Naive thymus-derived CD4-positive, alpha-beta T cell (primary cell): Measurements from ENCODE around the gene LRRC4C. TPM values are rescaled to one million over a fixed set of nuclear protein-coding genes. Genes with fewer than 3 reads are reported as not detected.
"Not testable (repeated sequence)": the region's sequence is repeated elsewhere in the genome, so short reads cannot be mapped to it uniquely, and the experiment has no call there.

Source experiments
- ATAC-seq: fragments of 150-1000 bp; cut with Tn5 transposase; 2 replicates; pipeline ENCODE4 v1.10.0; 2021; ENCODE audit warnings: mild to moderate bottlenecking, moderate library complexity
- CTCF ChIA-PET: fragments of 350-600 bp; sonication (Branson Sonifier 250); formaldehyde crosslinking; loops from one replicate; lab custom pipeline; 2021; ENCODE audit warnings: antibody characterized with exemption; lab: Charles Lee
- POLR2A ChIA-PET: fragments of 350-600 bp; sonication (Branson Sonifier 250); formaldehyde crosslinking; loops from one replicate; lab custom pipeline; 2021; ENCODE audit warnings: antibody characterized with exemption, inconsistent platforms; lab: Charles Lee
- DNase-seq, 9 donors: peaks; one replicate each; pipeline versions ENCODE4 v3.0.0 to v3.0.0-alpha.2; 2020 to 2022; ENCODE audit warnings: mixed read lengths in 1 of 9
- H3K27ac ChIP-seq: one replicate; pipeline ENCODE4 v1.7.0; 2013; ENCODE audit warnings: mild to moderate bottlenecking, low read depth, low read length, moderate library complexity
- H3K27me3 ChIP-seq, 2 donors: one replicate each; pipeline ENCODE4 v1.7.0; 2013; ENCODE audit warnings: low read length in 2 of 2, mild to moderate bottlenecking in 2 of 2, moderate library complexity in 2 of 2; ENCODE audit not compliant: control insufficient read depth in 2 of 2, insufficient read depth in 2 of 2
- H3K36me3 ChIP-seq, 3 experiments: 1 replicate in 2 of 3; 2 replicates in 1 of 3; pipeline ENCODE4 v1.7.0; 2013; ENCODE audit warnings: low read length in 3 of 3, mild to moderate bottlenecking in 3 of 3, moderate library complexity in 1 of 3; ENCODE audit not compliant: insufficient read depth in 3 of 3, control insufficient read depth in 2 of 3
- H3K4me1 ChIP-seq, 2 donors: one replicate each; pipeline ENCODE4 v1.7.0; 2013; ENCODE audit warnings: low read length in 2 of 2, mild to moderate bottlenecking in 2 of 2, moderate library complexity in 1 of 2; ENCODE audit not compliant: control insufficient read depth in 2 of 2, insufficient read depth in 2 of 2
- H3K4me3 ChIP-seq: 2 replicates; pipeline ENCODE4 v1.7.0; 2013; ENCODE audit warnings: mild to moderate bottlenecking, low read length
- H3K9me3 ChIP-seq, 3 experiments: 1 replicate in 2 of 3; 2 replicates in 1 of 3; pipeline ENCODE4 v1.7.0; 2013; ENCODE audit warnings: low read length in 3 of 3; ENCODE audit not compliant: control insufficient read depth in 2 of 3
- H3K27ac Mint-ChIP-seq, 9 donors: one replicate each; pipeline ENCODE4 v1.8.0; 2020 to 2022; ENCODE audit warnings: mixed read lengths in 9 of 9, mild to moderate bottlenecking in 8 of 9, moderate library complexity in 5 of 9, inconsistent platforms in 2 of 9
- H3K27me3 Mint-ChIP-seq, 5 donors: one replicate each; pipeline ENCODE4 v1.8.0; 2021 to 2022; ENCODE audit warnings: mixed read lengths in 5 of 5, mild to moderate bottlenecking in 1 of 5
- H3K36me3 Mint-ChIP-seq, 5 donors: one replicate each; pipeline ENCODE4 v1.8.0; 2020 to 2022; ENCODE audit warnings: mixed read lengths in 5 of 5, mild to moderate bottlenecking in 3 of 5, inconsistent platforms in 1 of 5
- H3K4me1 Mint-ChIP-seq, 7 donors: one replicate each; pipeline ENCODE4 v1.8.0; 2020 to 2022; ENCODE audit warnings: mixed read lengths in 7 of 7, mild to moderate bottlenecking in 3 of 7, inconsistent platforms in 1 of 7
- H3K4me3 Mint-ChIP-seq, 10 donors: one replicate each; pipeline ENCODE4 v1.8.0; 2020 to 2022; ENCODE audit warnings: mild to moderate bottlenecking in 10 of 10, mixed read lengths in 10 of 10, moderate library complexity in 6 of 10, inconsistent platforms in 2 of 10
- H3K9me3 Mint-ChIP-seq, 11 donors: one replicate each; pipeline ENCODE4 v1.8.0; 2020 to 2022; ENCODE audit warnings: mixed read lengths in 11 of 11, mild to moderate bottlenecking in 4 of 11, inconsistent platforms in 1 of 11, moderate library complexity in 1 of 11
- intact Hi-C, 2 donors: fragments of 100-400 bp; cut with micrococcal nuclease; formaldehyde crosslinking; loops; one replicate each; pipeline ENCODE4 v1.15.1; 2023
- polyA plus RNA-seq, 2 donors: library from polyadenylated mRNA; unstranded; fragments of 300-500 nt; fragmentation: Illumina TruSeq; gene quantifications; one replicate each; pipeline ENCODE4 v1.2.3, GENCODE V29; 2021
- total RNA-seq, 6 experiments: library from RNA in 5 of 6; stranded (reverse) in 5 of 6; gene quantifications; 1 replicate in 5 of 6; 2 replicates in 1 of 6; pipeline ENCODE4 v1.2.3 and lab custom pipeline; 2021 to 2026

Gene LRRC4C
- total and polyA plus RNA-seq, 7 experiments from 2014 or later = not detected

GRCh38 chr11:40857754-40858153, 601.7 kb downstream of the LRRC4C start:
- H3K27me3 ChIP-seq, DNase-seq, H3K27ac Mint-ChIP-seq, POLR2A ChIA-PET, intact Hi-C loops, H3K36me3 Mint-ChIP-seq, H3K36me3 ChIP-seq, H3K9me3 ChIP-seq, H3K27ac ChIP-seq, ATAC-seq, H3K4me1 Mint-ChIP-seq, H3K4me1 ChIP-seq, H3K4me3 Mint-ChIP-seq, H3K4me3 ChIP-seq, H3K27me3 Mint-ChIP-seq, CTCF ChIA-PET: not testable (repeated sequence)
- H3K9me3 Mint-ChIP-seq = peaks cover 0 to 20% (median 6%) of the 10 kb centered on the region in 11 donors

GRCh38 chr11:40842750-40843339, 616.6 kb downstream of the LRRC4C start:
- H3K9me3 ChIP-seq = peaks cover 0 to 4% (median 0%) of the 10 kb centered on the region in 3 experiments
- H3K9me3 Mint-ChIP-seq = peaks cover 0 to 33% (median 12%) of the 10 kb centered on the region in 11 donors
- H3K36me3 Mint-ChIP-seq = no peaks in the 10 kb centered on the region
- H3K27me3 ChIP-seq = no peaks in the 10 kb centered on the region
- no peaks in the 10 kb centered on the region for H3K27me3 Mint-ChIP-seq
- H3K36me3 ChIP-seq = no peaks in the 10 kb centered on the region
- H3K4me3 Mint-ChIP-seq = no peak overlapping the region
- ATAC-seq = no peak
- CTCF ChIA-PET = no interaction called here
- DNase-seq = no peak
- H3K4me1 Mint-ChIP-seq = no peaks in the 10 kb centered on the region
- POLR2A ChIA-PET = no interaction called here
- no peak overlapping the region for H3K4me3 ChIP-seq
- no peak overlapping the region for H3K27ac Mint-ChIP-seq
- no peaks in the 10 kb centered on the region for H3K4me1 ChIP-seq
- H3K27ac ChIP-seq = no peak overlapping the region
- intact Hi-C loops = no loop called here

DNA sequence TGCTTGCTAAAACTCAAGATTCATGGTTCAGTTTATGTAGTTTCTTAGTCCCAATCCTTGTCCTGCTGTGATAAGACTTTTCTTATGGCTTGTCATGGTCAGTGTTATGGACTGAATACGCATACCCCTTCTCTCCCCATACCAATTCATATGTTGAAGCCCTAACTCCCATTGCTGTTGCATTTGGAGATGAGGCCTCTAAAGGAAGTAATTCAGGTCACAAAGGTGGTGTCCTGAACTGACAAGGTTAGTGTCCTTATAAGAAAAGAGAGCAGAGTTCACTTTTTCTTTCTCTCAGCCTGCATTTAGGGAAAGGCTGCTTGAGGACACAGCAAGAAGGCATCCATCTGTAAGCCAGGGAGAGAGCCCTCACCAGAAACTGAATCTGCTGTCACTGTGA, 618.2 kb downstream of the LRRC4C start:
- ATAC-seq = no peak
- Mint-ChIP-seq H3K27me3 (no peaks in the 10 kb centered on the region), H3K27ac (no peak overlapping the region), H3K9me3 (peaks cover under 1 to 23% (median 12%) of the 10 kb centered on the region in 11 donors), H3K4me1 (no peaks in the 10 kb centered on the region), H3K36me3 (no peaks in the 10 kb centered on the region), H3K4me3 (no peak overlapping the region)
- H3K27me3 ChIP-seq = no peaks in the 10 kb centered on the region
- H3K9me3 ChIP-seq = peaks cover 0 to 4% (median 0%) of the 10 kb centered on the region in 3 experiments
- H3K4me1 ChIP-seq = no peaks in the 10 kb centered on the region
- POLR2A ChIA-PET = no interaction called here
- intact Hi-C loops = no loop called here
- no peak overlapping the region for H3K27ac ChIP-seq
- no peaks in the 10 kb centered on the region for H3K36me3 ChIP-seq
- CTCF ChIA-PET = no interaction called here
- no peak for DNase-seq
- no peak overlapping the region for H3K4me3 ChIP-seq

GRCh38 chr11:40838181-40838683, 621.2 kb downstream of the LRRC4C start:
- Histone ChIP-seq H3K36me3 (no peaks in the 10 kb centered on the region), H3K4me1 (no peaks in the 10 kb centered on the region), H3K27ac (no peak overlapping the region), H3K9me3 (peaks cover 0 to 4% (median 0%) of the 10 kb centered on the region in 3 experiments), H3K4me3 (no peak overlapping the region), H3K27me3 (no peaks in the 10 kb centered on the region)
- intact Hi-C loops = no loop called here
- H3K4me1 Mint-ChIP-seq = no peaks in the 10 kb centered on the region
- ChIA-PET CTCF (no interaction called here), POLR2A (no interaction called here)
- DNase-seq (no peak), ATAC-seq (no peak)
- H3K4me3 Mint-ChIP-seq = no peak overlapping the region
- no peaks in the 10 kb centered on the region for H3K36me3 Mint-ChIP-seq
- H3K27me3 Mint-ChIP-seq = no peaks in the 10 kb centered on the region
- no peak overlapping the region for H3K27ac Mint-ChIP-seq
- peaks cover 3 to 23% (median 7%) of the 10 kb centered on the region in 11 donors for H3K9me3 Mint-ChIP-seq

DNA sequence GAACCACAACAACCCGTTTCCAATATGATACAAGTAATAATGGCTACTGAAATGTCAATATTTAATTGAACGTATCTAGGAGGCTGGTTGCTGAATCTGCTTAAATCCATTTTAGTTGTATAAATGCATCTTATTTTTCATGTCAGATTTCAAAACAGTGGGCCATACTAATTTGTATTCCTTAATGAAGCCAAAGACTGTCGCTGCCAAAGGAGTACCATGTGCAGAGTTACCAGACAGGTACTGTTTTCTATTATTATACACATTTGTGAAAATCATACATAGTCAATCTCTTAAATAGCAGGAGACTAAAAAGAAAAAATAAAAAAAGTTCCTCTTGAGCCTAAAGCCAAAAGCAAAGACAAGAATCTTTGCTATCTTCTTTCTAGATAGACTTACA, 632.3 kb downstream of the LRRC4C start:
- ATAC-seq (no peak), DNase-seq (no peak)
- H3K4me1 Mint-ChIP-seq = no peaks in the 10 kb centered on the region
- peaks cover 0 to 19% (median 8%) of the 10 kb centered on the region in 11 donors for H3K9me3 Mint-ChIP-seq
- CTCF ChIA-PET = no interaction called here
- POLR2A ChIA-PET = no interaction called here
- H3K27ac Mint-ChIP-seq = no peak overlapping the region
- no peak overlapping the region for H3K27ac ChIP-seq
- H3K4me1 ChIP-seq = no peaks in the 10 kb centered on the region
- H3K4me3 Mint-ChIP-seq = no peak overlapping the region
- H3K36me3 ChIP-seq = no peaks in the 10 kb centered on the region
- no peaks in the 10 kb centered on the region for H3K27me3 Mint-ChIP-seq
- no peaks in the 10 kb centered on the region for H3K27me3 ChIP-seq
- intact Hi-C loops = no loop called here
- no peaks in the 10 kb centered on the region for H3K36me3 Mint-ChIP-seq
- H3K9me3 ChIP-seq = no peaks in the 10 kb centered on the region
- no peak overlapping the region for H3K4me3 ChIP-seq

GRCh38 chr11:40826601-40827000, 632.9 kb downstream of the LRRC4C start:
- H3K9me3 ChIP-seq = no peaks in the 10 kb centered on the region
- POLR2A ChIA-PET = no interaction called here
- no peaks in the 10 kb centered on the region for H3K36me3 ChIP-seq
- ATAC-seq = no peak
- H3K36me3 Mint-ChIP-seq = no peaks in the 10 kb centered on the region
- H3K4me1 Mint-ChIP-seq = no peaks in the 10 kb centered on the region
- intact Hi-C loops = no loop called here
- H3K9me3 Mint-ChIP-seq = peaks cover 0 to 22% (median 7%) of the 10 kb centered on the region in 11 donors
- H3K27me3 Mint-ChIP-seq = no peaks in the 10 kb centered on the region
- H3K4me3 ChIP-seq = no peak overlapping the region
- H3K27me3 ChIP-seq = no peaks in the 10 kb centered on the region
- DNase-seq = no peak
- no peak overlapping the region for H3K27ac Mint-ChIP-seq
- no peaks in the 10 kb centered on the region for H3K4me1 ChIP-seq
- H3K27ac ChIP-seq = no peak overlapping the region
- H3K4me3 Mint-ChIP-seq = no peak overlapping the region
- CTCF ChIA-PET = no interaction called here

- POLR2A ChIA-PET = no interaction called here
- no peak overlapping the region for H3K4me3 Mint-ChIP-seq
- Histone ChIP-seq H3K4me3 (no peak overlapping the region), H3K9me3 (no peaks in the 10 kb centered on the region), H3K27me3 (no peaks in the 10 kb centered on the region), H3K4me1 (no peaks in the 10 kb centered on the region), H3K36me3 (no peaks in the 10 kb centered on the region), H3K27ac (no peak overlapping the region)
- CTCF ChIA-PET = no interaction called here
- H3K4me1 Mint-ChIP-seq = no peaks in the 10 kb centered on the region
- H3K27me3 Mint-ChIP-seq = no peaks in the 10 kb centered on the region
- peaks cover 0 to 22% (median 5%) of the 10 kb centered on the region in 11 donors for H3K9me3 Mint-ChIP-seq
- no peaks in the 10 kb centered on the region for H3K36me3 Mint-ChIP-seq
- intact Hi-C loops = no loop called here
- H3K27ac Mint-ChIP-seq = no peak overlapping the region
- no peak for DNase-seq
- no peak for ATAC-seq
Measured at GRCh38 chr11:40825201-40825834, 634.1 kb downstream of the LRRC4C start.
